K562 (cell line): ENCODE data around the gene TXLNA. TPM values are rescaled to one million over a fixed set of nuclear protein-coding genes. Genes with fewer than 3 reads are reported as not detected.

Experiments
- BRF2 ChIP-seq: IDR thresholded peaks from 3 replicates; pipeline ENCODE4 v1.6.1; 2011; ENCODE audit warnings: borderline replicate concordance, mild to moderate bottlenecking; ENCODE audit not compliant: insufficient read length, insufficient read depth
- E4F1 ChIP-seq: fragments of 250-450 bp; sonication (Bioruptor Pico); IDR thresholded peaks from 2 replicates; pipeline ENCODE4 v1.5.0; 2021; ENCODE audit warnings: mild to moderate bottlenecking, borderline replicate concordance
- GATAD2B ChIP-seq: fragments of 450-650 bp; IDR thresholded peaks from 2 replicates; pipeline ENCODE4 v1.6.1; 2017; ENCODE audit warnings: mild to moderate bottlenecking, borderline replicate concordance
- L3MBTL2 ChIP-seq: fragments of 450-650 bp; IDR thresholded peaks from 2 replicates; pipeline ENCODE4 v1.6.1; 2016; ENCODE audit warnings: mild to moderate bottlenecking, moderate library complexity
- PBX2 ChIP-seq, 2 experiments: IDR thresholded peaks in 1 of 2; conservative IDR thresholded peaks in 1 of 2; 2 replicates each; pipeline ENCODE4 v1.6.1; 2016; ENCODE audit warnings: low read depth in 2 of 2, mild to moderate bottlenecking in 1 of 2, missing compliant biosample characterization in 1 of 2, missing genetic modification characterization in 1 of 2, moderate library complexity in 1 of 2
- RBFOX2 ChIP-seq: fragments of 200-400 bp; formaldehyde crosslinking; IDR thresholded peaks from 2 replicates; pipeline ENCODE4 v1.6.1; 2017; ENCODE audit warnings: low read depth, mild to moderate bottlenecking, low read length, moderate library complexity
- RBM15 ChIP-seq: fragments of 200-400 bp; formaldehyde crosslinking; IDR thresholded peaks from 2 replicates; pipeline ENCODE4 v1.6.1; 2018; ENCODE audit warnings: mild to moderate bottlenecking, low read length, moderate library complexity; ENCODE audit not compliant: insufficient read depth
- RBM22 ChIP-seq: fragments of 200-400 bp; formaldehyde crosslinking; IDR thresholded peaks from 2 replicates; pipeline ENCODE4 v1.6.1; 2018; ENCODE audit warnings: low read length, low read depth; ENCODE audit not compliant: poor library complexity, severe bottlenecking
- SRSF1 ChIP-seq: fragments of 200-400 bp; formaldehyde crosslinking; IDR thresholded peaks from 2 replicates; pipeline ENCODE4 v1.6.1; 2017; ENCODE audit warnings: mild to moderate bottlenecking, low read depth, low read length, moderate library complexity
- TCFL5 ChIP-seq: fragments of 250-450 bp; sonication (Bioruptor Pico); conservative IDR thresholded peaks from 2 replicates; pipeline ENCODE4 v1.6.1; 2021; ENCODE audit warnings: mild to moderate bottlenecking, moderate library complexity, matching md5 sums
- ZC3H4 ChIP-seq: sonication (generic); formaldehyde crosslinking; IDR thresholded peaks from 2 replicates; pipeline ENCODE4 v1.9.0; 2021; ENCODE audit warnings: missing genetic modification reagents, borderline replicate concordance
- ZNF699 ChIP-seq: fragments of 250-450 bp; sonication (Bioruptor Pico); IDR thresholded peaks from 2 replicates; pipeline ENCODE4 v1.8.0; 2021; ENCODE audit warnings: mild to moderate bottlenecking, moderate library complexity; ENCODE audit not compliant: insufficient replicate concordance
- polyA plus RNA-seq, 8 experiments: library from polyadenylated mRNA; depleted of rRNA in 4 of 8; stranded (reverse) in 5 of 8; unstranded in 3 of 8; fragments of >200 nt; fragmentation: Nextera tagmentation in 2 of 8; fragmentation: Illumina TruSeq in 1 of 8; extraction: Ambion mirVana in 2 of 8; extraction: Trizol in 1 of 8; gene quantifications; 2 replicates each; pipeline versions ENCODE4 v1.2.1 to v1.2.3, GENCODE V29; 2011 to 2014; ENCODE audit warnings: inconsistent platforms in 1 of 8, missing spikeins in 1 of 8
- total RNA-seq, 7 experiments: library from RNA; depleted of rRNA in 6 of 7; stranded (reverse); fragments of >200 nt in 6 of 7; fragmentation: Illumina TruSeq in 2 of 7; extraction: Trizol in 2 of 7; gene quantifications; 2 replicates each; pipeline versions ENCODE4 v1.2.1 to v1.2.3, GENCODE V29; 2011 to 2021; ENCODE audit warnings: low replicate concordance in 1 of 7
- TF ChIP-seq, protein P1 (sequence below): sonication (generic); formaldehyde crosslinking; IDR thresholded peaks from 2 replicates; pipeline ENCODE4 v1.8.0; 2022; ENCODE audit warnings: missing genetic modification reagents, mild to moderate bottlenecking, borderline replicate concordance
- TF ChIP-seq, protein P2 (sequence below): fragments of 450-650 bp; IDR thresholded peaks from 2 replicates; pipeline ENCODE4 v1.6.1; 2016; ENCODE audit warnings: antibody characterized with exemption

The TXLNA gene
- total and polyA plus RNA-seq, 9 of the 15 experiments (the other 6 are each of a cell fraction or from before 2014, with no cell fraction given) = 9.2 to 54.5 (median 39.3) TPM

GRCh38 chr1:32205401-32206370, 26.2 kb downstream of the TXLNA start, which contains the start of gene IQCC (continued):
- TF ChIP-seq, protein P1, sequence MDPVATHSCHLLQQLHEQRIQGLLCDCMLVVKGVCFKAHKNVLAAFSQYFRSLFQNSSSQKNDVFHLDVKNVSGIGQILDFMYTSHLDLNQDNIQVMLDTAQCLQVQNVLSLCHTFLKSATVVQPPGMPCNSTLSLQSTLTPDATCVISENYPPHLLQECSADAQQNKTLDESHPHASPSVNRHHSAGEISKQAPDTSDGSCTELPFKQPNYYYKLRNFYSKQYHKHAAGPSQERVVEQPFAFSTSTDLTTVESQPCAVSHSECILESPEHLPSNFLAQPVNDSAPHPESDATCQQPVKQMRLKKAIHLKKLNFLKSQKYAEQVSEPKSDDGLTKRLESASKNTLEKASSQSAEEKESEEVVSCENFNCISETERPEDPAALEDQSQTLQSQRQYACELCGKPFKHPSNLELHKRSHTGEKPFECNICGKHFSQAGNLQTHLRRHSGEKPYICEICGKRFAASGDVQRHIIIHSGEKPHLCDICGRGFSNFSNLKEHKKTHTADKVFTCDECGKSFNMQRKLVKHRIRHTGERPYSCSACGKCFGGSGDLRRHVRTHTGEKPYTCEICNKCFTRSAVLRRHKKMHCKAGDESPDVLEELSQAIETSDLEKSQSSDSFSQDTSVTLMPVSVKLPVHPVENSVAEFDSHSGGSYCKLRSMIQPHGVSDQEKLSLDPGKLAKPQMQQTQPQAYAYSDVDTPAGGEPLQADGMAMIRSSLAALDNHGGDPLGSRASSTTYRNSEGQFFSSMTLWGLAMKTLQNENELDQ (CRISPR knock-in tag) = no peak
- TF ChIP-seq ZNF699 (no peak), SRSF1 (no peak), GATAD2B (no peak), RBM22 (peak; percentile 95), PBX2 (CRISPR knock-in tag; IDR thresholded peaks at IDR 0.05; ENCODE audit: low read depth) (no peak), PBX2 (tag; conservative IDR thresholded peaks at IDR 0.05; ENCODE audit: low read depth) (no peak), ZC3H4 (CRISPR knock-in tag) (peak; percentile 59; the same call in 1 of the 2 replicates), L3MBTL2 (peak; percentile 56; the same call in 1 of the 2 replicates), RBM15 (no peak), TCFL5 (CRISPR knock-in tag) (no peak), E4F1 (CRISPR knock-in tag) (no peak), RBFOX2 (peak; percentile 90), BRF2 (no peak)
- TF ChIP-seq, protein P2, sequence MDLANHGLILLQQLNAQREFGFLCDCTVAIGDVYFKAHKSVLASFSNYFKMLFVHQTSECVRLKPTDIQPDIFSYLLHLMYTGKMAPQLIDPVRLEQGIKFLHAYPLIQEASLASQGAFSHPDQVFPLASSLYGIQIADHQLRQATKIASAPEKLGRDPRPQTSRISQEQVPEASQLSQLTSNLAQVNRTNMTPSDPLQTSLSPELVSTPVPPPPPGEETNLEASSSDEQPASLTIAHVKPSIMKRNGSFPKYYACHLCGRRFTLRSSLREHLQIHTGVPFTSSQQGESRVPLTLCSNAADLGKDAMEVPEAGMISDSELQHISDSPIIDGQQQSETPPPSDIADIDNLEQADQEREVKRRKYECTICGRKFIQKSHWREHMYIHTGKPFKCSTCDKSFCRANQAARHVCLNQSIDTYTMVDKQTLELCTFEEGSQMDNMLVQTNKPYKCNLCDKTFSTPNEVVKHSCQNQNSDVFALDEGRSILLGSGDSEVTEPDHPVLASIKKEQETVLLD = peak; percentile 96
